HepG2 (cell line): ENCODE measurements around the gene HYAL2. TPM values are rescaled to one million over a fixed set of nuclear protein-coding genes. Genes with fewer than 3 reads are reported as not detected.
A peak's percentile ranks its signal among the peaks of the same experiment; 100 is the strongest.

Experiments used
- ATAC-seq: fragments of 200-7000 bp; cut with Tn5 transposase; 3 replicates; pipeline ENCODE4 v1.9.1; 2020; ENCODE audit warnings: mild to moderate bottlenecking, moderate library complexity
- BruUV-seq: library from RNA; stranded (reverse); fragments of 400-500 nt; replicated peaks from 2 replicates; lab custom pipeline; 2021; lab: Mats Ljungman, UMichigan
- CTCF ChIA-PET: fragments of 300-600 bp; formaldehyde crosslinking; extraction: SDS; loops from one replicate; lab custom pipeline; 2021; ENCODE audit warnings: low total read pairs, inconsistent platforms, low intra/inter-chr PET ratio; lab: Yijun Ruan, JAX
- POLR2A ChIA-PET: fragments of 350-600 bp; sonication (Branson Sonifier 250); formaldehyde crosslinking; loops from one replicate; lab custom pipeline; 2020; ENCODE audit warnings: antibody characterized with exemption, inconsistent platforms; lab: Yijun Ruan, JAX
- DNase-seq: peaks from one replicate; pipeline ENCODE4 v3.0.0-alpha.2; 2015; ENCODE audit warnings: low spot score
- FAIRE-seq: peaks from 3 replicates; lab custom pipeline; 2011; peaks lifted over from hg19 to GRCh38; lab: Jason Lieb, UNC
- H2AFZ ChIP-seq: one replicate; pipeline ENCODE4 v1.6.1; 2011; ENCODE audit warnings: low read length, inconsistent platforms
- H3K27ac ChIP-seq: fragments of 300-600 bp; 3 replicates; pipeline ENCODE4 v1.8.0; 2011; ENCODE audit warnings: mixed run types, mild to moderate bottlenecking, mixed read lengths, low read length, inconsistent platforms; ENCODE audit not compliant: insufficient read depth; ENCODE audit errors: extremely low read length
- H3K27me3 ChIP-seq, 2 experiments: fragments of 200-600 bp in 1 of 2; 2 replicates in 1 of 2; 3 replicates in 1 of 2; pipeline versions ENCODE4 v1.6.0 to v1.8.0; 2011; ENCODE audit warnings: low read length in 2 of 2, mild to moderate bottlenecking in 2 of 2, moderate library complexity in 2 of 2, inconsistent platforms in 1 of 2; ENCODE audit not compliant: insufficient read depth in 2 of 2, control insufficient read depth in 1 of 2
- H3K36me3 ChIP-seq, 2 experiments: fragments of 200-600 bp in 1 of 2; replicated peaks in 1 of 2; 2 replicates in 1 of 2; 3 replicates in 1 of 2; pipeline versions ENCODE4 v1.5.1 to v1.8.0; 2011; ENCODE audit warnings: low read length in 2 of 2, inconsistent platforms in 1 of 2; ENCODE audit not compliant: insufficient read depth in 2 of 2, control insufficient read depth in 1 of 2
- H3K4me1 ChIP-seq: 2 replicates; pipeline ENCODE4 v1.5.1; 2012; ENCODE audit warnings: low read length, inconsistent platforms; ENCODE audit not compliant: insufficient read depth
- H3K4me2 ChIP-seq: 2 replicates; pipeline ENCODE4 v1.6.0; 2011; ENCODE audit warnings: low read depth, low read length, inconsistent platforms
- H3K4me3 ChIP-seq, 3 experiments: fragments of 200-600 bp in 1 of 3; sonication (generic), shearing (Covaris generic) in 1 of 3; replicated peaks in 1 of 3; 2 replicates each; pipeline ENCODE4 v1.5.1; 2011 to 2016; ENCODE audit warnings: low read length in 3 of 3, inconsistent platforms in 2 of 3, low read depth in 2 of 3, mild to moderate bottlenecking in 2 of 3, control low read depth in 1 of 3, mixed read lengths in 1 of 3; ENCODE audit not compliant: insufficient read depth in 1 of 3
- H3K79me2 ChIP-seq: one replicate; pipeline ENCODE4 v1.6.1; 2011; ENCODE audit warnings: low read length, inconsistent platforms; ENCODE audit not compliant: insufficient read depth
- H3K9ac ChIP-seq: 2 replicates; pipeline ENCODE4 v1.6.0; 2011; ENCODE audit warnings: mild to moderate bottlenecking, low read depth, low read length, inconsistent platforms; ENCODE audit not compliant: insufficient read depth
- H3K9me3 ChIP-seq: 2 replicates; pipeline ENCODE4 v1.5.1; 2012; ENCODE audit warnings: mild to moderate bottlenecking, low read length
- H4K20me1 ChIP-seq: 2 replicates; pipeline ENCODE4 v1.6.0; 2011; ENCODE audit warnings: inconsistent platforms, mild to moderate bottlenecking, low read length, moderate library complexity; ENCODE audit not compliant: insufficient read depth
- FOXJ3 ChIP-seq: sonication (generic); formaldehyde crosslinking; IDR thresholded peaks from 2 replicates; pipeline ENCODE4 v1.4.0; 2020; ENCODE audit warnings: missing genetic modification reagents, mild to moderate bottlenecking, borderline replicate concordance
- IRF9 ChIP-seq: sonication (generic); formaldehyde crosslinking; IDR thresholded peaks from 2 replicates; pipeline ENCODE4 v1.8.0; 2022; ENCODE audit warnings: missing genetic modification reagents, mild to moderate bottlenecking, borderline replicate concordance
- KLF6 ChIP-seq: IDR thresholded peaks from 2 replicates; pipeline ENCODE4 v1.8.0; 2016; ENCODE audit warnings: missing biosample characterization, missing genetic modification reagents
- MAFK ChIP-seq, 2 experiments: IDR thresholded peaks in 1 of 2; conservative IDR thresholded peaks in 1 of 2; 2 replicates each; pipeline ENCODE4 v1.6.1; 2011; ENCODE audit warnings: improper control_type of control experiment in 2 of 2, low read length in 2 of 2
- NFIB ChIP-seq: sonication (generic); formaldehyde crosslinking; IDR thresholded peaks from 2 replicates; pipeline ENCODE4 v1.9.0; 2021; ENCODE audit warnings: missing genetic modification reagents, mild to moderate bottlenecking, borderline replicate concordance
- TBX3 ChIP-seq: fragments of 450-650 bp; IDR thresholded peaks from 2 replicates; pipeline ENCODE4 v1.6.1; 2017; ENCODE audit warnings: antibody characterized with exemption, mild to moderate bottlenecking, inconsistent platforms, borderline replicate concordance
- ZBTB10 ChIP-seq: sonication (generic); formaldehyde crosslinking; IDR thresholded peaks from 2 replicates; pipeline ENCODE4 v1.4.0; 2020; ENCODE audit warnings: missing genetic modification reagents, borderline replicate concordance
- ZNF484 ChIP-seq: sonication (generic); formaldehyde crosslinking; IDR thresholded peaks from 2 replicates; pipeline ENCODE4 v1.5.1; 2020; ENCODE audit warnings: mild to moderate bottlenecking, low read depth, missing genetic modification reagents, borderline replicate concordance
- ZNF816 ChIP-seq: sonication (generic); formaldehyde crosslinking; IDR thresholded peaks from 2 replicates; pipeline ENCODE4 v1.8.0; 2022; ENCODE audit warnings: missing genetic modification reagents, mild to moderate bottlenecking, borderline replicate concordance
- WGBS: methylation state at CpG from one replicate; pipeline ENCODE4 v1.1.6; 2017; ENCODE audit warnings: low lambda C conversion rate; 5-methylcytosine and 5-hydroxymethylcytosine counted together
- in situ Hi-C: cut with HindIII; loops from 2 replicates; pipeline ENCODE4 v1.10.0; 2017; ENCODE audit warnings: low pct_unique_long_range_greater_than_20kb; ENCODE audit not compliant: extremely low pct_ligation_motif_present
- intact Hi-C: fragments of 100-400 bp; cut with micrococcal nuclease; formaldehyde crosslinking; loops from one replicate; pipeline ENCODE4 v1.10.0; 2022; ENCODE audit not compliant: unreplicated experiment
- polyA plus RNA-seq, 8 experiments: library from polyadenylated mRNA; depleted of rRNA in 3 of 8; stranded (reverse) in 7 of 8; unstranded in 1 of 8; fragments of >200 nt; fragmentation: Illumina TruSeq in 4 of 8; extraction: Trizol in 4 of 8; gene quantifications; 2 replicates each; pipeline versions ENCODE4 v1.2.1 to v1.2.3, GENCODE V29; 2011 to 2016; ENCODE audit warnings: low read depth in 4 of 8, missing spikeins in 1 of 8, mixed read lengths in 1 of 8; ENCODE audit not compliant: insufficient read depth in 1 of 8
- total RNA-seq, 5 experiments: library from RNA; depleted of rRNA; stranded (reverse); fragments of >200 nt; fragmentation: Illumina TruSeq; extraction: Trizol; gene quantifications; 2 replicates each; pipeline ENCODE4 v1.2.3, GENCODE V29; 2016; ENCODE audit warnings: low read depth in 1 of 5

HYAL2 gene
- total and polyA plus RNA-seq, 2 of the 13 experiments (the other 11 are each of a cell fraction or from before 2014, with no cell fraction given): 76.2 to 102 TPM

- WGBS: no CpG with 5 or more reads among the region's 4 CpGs
- Histone ChIP-seq H3K9ac (peak overlapping the region; percentile 96), H3K27ac (peak overlapping the region; percentile 67), H3K4me3 (peak overlapping the region; percentile 79 to 95 (median 92)), H3K4me2 (peak overlapping the region; percentile 84), H3K4me1 (peaks cover 57% of the 10 kb centered on the region), H3K36me3 (peaks cover 17 to 38% of the 10 kb centered on the region in 2 experiments), H4K20me1 (no peaks in the 10 kb centered on the region), H3K9me3 (no peaks in the 10 kb centered on the region), H3K79me2 (peaks cover 16% of the 10 kb centered on the region), H2AFZ (no peak overlapping the region), H3K27me3 (no peaks in the 10 kb centered on the region)
- in situ Hi-C loops (no loop called here), intact Hi-C loops (no loop called here)
- no TSS peak for BruUV-seq
- TF ChIP-seq NFIB (no peak), KLF6 (CRISPR knock-in tag) (no peak), FOXJ3 (CRISPR knock-in tag) (no peak), ZBTB10 (CRISPR knock-in tag) (no peak), MAFK (conservative IDR thresholded peaks at IDR 0.05 in 1 of 2, IDR thresholded peaks at IDR 0.05 in 1 of 2; ENCODE audit: low read length in 2 of 2) (no peak), ZNF816 (no peak), TBX3 (no peak), ZNF484 (no peak), IRF9 (no peak)
- POLR2A ChIA-PET: interaction anchor here (1.3 to 3.5 kb wide), 11 partner anchors 10 to 125 kb away, joined by 3 to 66 read pairs (median 10); partner anchors contain the start of genes HYAL1, HYAL3, IFRD2 and NAA80
- ATAC-seq: no peak
- CTCF ChIA-PET: no interaction called here
- FAIRE-seq: no peak
- DNase-seq: no peak
These were observed 4.6 kb upstream of the HYAL2 start for GRCh38 chr3:50327129-50327528.
